Erythroblast (primary cell): ENCODE results near the gene TCF4.

Experiments used
- GATA1 ChIP-seq: IDR thresholded peaks from 2 replicates; pipeline ENCODE4 v1.6.1; 2011; ENCODE audit warnings: low read depth, mild to moderate bottlenecking, control low read depth, low read length, moderate library complexity
- POLR2A ChIP-seq: IDR thresholded peaks from 2 replicates; pipeline ENCODE4 v1.6.1; 2011; ENCODE audit warnings: mild to moderate bottlenecking, low read length

DNA sequence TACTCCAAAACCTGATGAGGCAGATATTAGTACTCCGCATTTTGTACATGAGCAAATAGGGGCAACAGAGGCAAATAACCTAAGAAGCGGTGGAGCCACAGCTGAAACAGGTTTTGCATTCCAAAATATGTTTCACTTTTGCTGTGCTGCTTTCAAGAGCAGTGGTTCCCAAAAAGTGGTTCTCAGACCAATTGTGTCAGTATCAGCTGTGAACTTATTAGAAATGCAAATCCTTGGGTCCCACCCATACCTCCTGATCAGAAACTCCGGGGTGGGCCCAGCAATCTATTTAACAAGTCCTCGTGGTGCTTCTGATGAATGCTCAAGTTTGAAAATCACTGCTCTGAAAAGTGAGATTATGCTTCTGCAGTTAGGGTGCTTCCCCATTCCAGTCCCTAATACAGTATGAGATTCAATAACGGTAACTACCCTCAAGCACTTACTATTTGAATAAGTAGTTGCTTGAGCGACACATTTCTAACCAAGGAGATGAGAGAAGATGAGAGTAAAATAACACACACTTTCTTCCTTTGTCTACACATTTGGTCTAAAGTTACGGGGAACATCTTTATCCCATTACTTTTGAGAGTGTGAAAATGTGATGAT lies 17.8 kb upstream of the TCF4 start:
- TF ChIP-seq POLR2A (no peak), GATA1 (no peak)
